ENCODE results near the gene TBPL2.

Gene TBPL2

GRCh38 chr14:55389330-55389729 lies 51.1 kb downstream of the TBPL2 start (continued):
- TF ChIP-seq ZBTB11 (tag by site-specific recombination; conservative IDR thresholded peaks at IDR 0.05; ENCODE audit: low read depth): no peak
- TF ChIP-seq ZNF707 (tag by site-specific recombination; IDR thresholded peaks at IDR 0.05): no peak

- no peak for TF ChIP-seq ZNF350 (tag by site-specific recombination; IDR thresholded peaks at IDR 0.05)
- TF ChIP-seq BCL6B (tag by site-specific recombination; IDR thresholded peaks at IDR 0.05): no peak
- TF ChIP-seq ZBTB7A (tag by site-specific recombination; IDR thresholded peaks at IDR 0.05; ENCODE audit: low read depth): no peak
- no peak for TF ChIP-seq ZNF707 (tag by site-specific recombination; IDR thresholded peaks at IDR 0.05)
- TF ChIP-seq ZNF37A (tag by site-specific recombination; IDR thresholded peaks at IDR 0.05): no peak
- no peak for TF ChIP-seq KLF1 (tag by site-specific recombination; IDR thresholded peaks at IDR 0.05)
- no peak for TF ChIP-seq TSHZ1 (tag by site-specific recombination; IDR thresholded peaks at IDR 0.05; ENCODE audit: borderline replicate concordance)
- TF ChIP-seq ZNF701 (tag by site-specific recombination; IDR thresholded peaks at IDR 0.05): no peak
- no peak for TF ChIP-seq ZSCAN18 (tag by site-specific recombination; IDR thresholded peaks at IDR 0.05)
- TF ChIP-seq ZNF398 (tag by site-specific recombination; IDR thresholded peaks at IDR 0.05): no peak
- no peak for TF ChIP-seq WT1 (tag by site-specific recombination; IDR thresholded peaks at IDR 0.05)
- no peak for TF ChIP-seq ATF2 (tag by site-specific recombination; IDR thresholded peaks at IDR 0.05; ENCODE audit: low read depth)
- no peak for TF ChIP-seq ZNF791 (tag by site-specific recombination; IDR thresholded peaks at IDR 0.05)
- no peak for TF ChIP-seq ZNF488 (tag by site-specific recombination; IDR thresholded peaks at IDR 0.05)
Observed at GRCh38 chr14:55388160-55388559, 52.3 kb downstream of the TBPL2 start.

More at GRCh38 chr14:55388160-55388559, 52.3 kb downstream of the TBPL2 start:
- Histone ChIP-seq H3K27ac (ENCODE audit: extremely low read depth, low read depth, low read length) (no peak overlapping the region), H3K4me1 (ENCODE audit: control insufficient read depth, insufficient read depth, low read length) (peaks cover 2% of the 10 kb centered on the region; the same call in 1 of the 2 replicates), H3K9me3 (ENCODE audit: control insufficient read depth, insufficient read depth, low read depth, low read length) (no peaks in the 10 kb centered on the region), H3K4me3 (ENCODE audit: low read depth, low read length) (no peak overlapping the region), H3K36me3 (ENCODE audit: control insufficient read depth in 2 of 2, insufficient read depth in 1 of 2, low read length in 2 of 2) (peaks cover 0 to 20% of the 10 kb centered on the region in 2 experiments; a peak in 2 of 3 replicates)
- CTCF ChIA-PET: interaction anchor here (0.7 kb wide), 2 partner anchors 33 to 367 kb away, joined by 3 to 5 read pairs; no protein-coding TSS in a partner anchor
- POLR2A ChIA-PET: no interaction called here
